Immature natural killer cell (primary cell): ENCODE measurements around the gene ACADS. TPM values are rescaled to one million over a fixed set of nuclear protein-coding genes. Genes with fewer than 3 reads are reported as not detected.

ENCODE experiments used
- DNase-seq, 3 donors: peaks; one replicate each; pipeline ENCODE4 v3.0.0; 2022; ENCODE audit warnings: mixed read lengths in 1 of 3
- H3K27ac Mint-ChIP-seq, 6 donors: one replicate each; pipeline ENCODE4 v1.8.0; 2020; ENCODE audit warnings: mixed read lengths in 6 of 6, mild to moderate bottlenecking in 5 of 6, inconsistent platforms in 4 of 6, moderate library complexity in 3 of 6
- H3K27me3 Mint-ChIP-seq, 3 donors: one replicate each; pipeline ENCODE4 v1.8.0; 2020 to 2021; ENCODE audit warnings: low read depth in 3 of 3, mild to moderate bottlenecking in 3 of 3, mixed read lengths in 3 of 3, moderate library complexity in 3 of 3, inconsistent platforms in 1 of 3
- H3K36me3 Mint-ChIP-seq, 3 donors: one replicate each; pipeline ENCODE4 v1.8.0; 2020; ENCODE audit warnings: mixed read lengths in 3 of 3, inconsistent platforms in 2 of 3, mild to moderate bottlenecking in 2 of 3
- H3K4me1 Mint-ChIP-seq, 2 donors: one replicate each; pipeline ENCODE4 v1.8.0; 2020; ENCODE audit warnings: inconsistent platforms in 2 of 2, mild to moderate bottlenecking in 2 of 2, mixed read lengths in 2 of 2, moderate library complexity in 1 of 2
- H3K4me3 Mint-ChIP-seq, 5 donors: one replicate each; pipeline ENCODE4 v1.8.0; 2020; ENCODE audit warnings: mild to moderate bottlenecking in 5 of 5, mixed read lengths in 5 of 5, inconsistent platforms in 3 of 5, moderate library complexity in 3 of 5
- H3K9me3 Mint-ChIP-seq, 6 donors: one replicate each; pipeline ENCODE4 v1.8.0; 2020; ENCODE audit warnings: mild to moderate bottlenecking in 6 of 6, mixed read lengths in 6 of 6, inconsistent platforms in 4 of 6, moderate library complexity in 3 of 6
- polyA plus RNA-seq, 3 donors: library from polyadenylated mRNA; unstranded; fragments of 300-500 nt; fragmentation: Illumina TruSeq; gene quantifications; one replicate each; pipeline ENCODE4 v1.2.3, GENCODE V29; 2021

Gene ACADS
- polyA plus RNA-seq, result 10 to 100 TPM; 27.1 to 48.3 (median 40.8) TPM

- Mint-ChIP-seq H3K36me3 (peaks cover 5 to 26% (median 18%) of the 10 kb centered on the region in 3 donors), H3K4me3 (peak within 1 kb of the TSS; percentile 87 to 92 (median 90)), H3K9me3 (no peaks in the 10 kb centered on the region), H3K4me1 (peaks cover 20 to 22% of the 10 kb centered on the region in 2 donors), H3K27ac (peak within 1 kb of the TSS; percentile 75 to 90 (median 84)), H3K27me3 (peaks cover 0 to 2% (median 0%) of the 10 kb centered on the region in 3 donors)
- peak; percentile 89 to 90 (median 90) for DNase-seq
Observed at GRCh38 chr12:120725659-120726509, at the start of gene ACADS. Gene ACADS, plus strand, starts transcription at chr12:120725826. Its CDS starts 60 bp downstream, at chr12:120725886.

DNA sequence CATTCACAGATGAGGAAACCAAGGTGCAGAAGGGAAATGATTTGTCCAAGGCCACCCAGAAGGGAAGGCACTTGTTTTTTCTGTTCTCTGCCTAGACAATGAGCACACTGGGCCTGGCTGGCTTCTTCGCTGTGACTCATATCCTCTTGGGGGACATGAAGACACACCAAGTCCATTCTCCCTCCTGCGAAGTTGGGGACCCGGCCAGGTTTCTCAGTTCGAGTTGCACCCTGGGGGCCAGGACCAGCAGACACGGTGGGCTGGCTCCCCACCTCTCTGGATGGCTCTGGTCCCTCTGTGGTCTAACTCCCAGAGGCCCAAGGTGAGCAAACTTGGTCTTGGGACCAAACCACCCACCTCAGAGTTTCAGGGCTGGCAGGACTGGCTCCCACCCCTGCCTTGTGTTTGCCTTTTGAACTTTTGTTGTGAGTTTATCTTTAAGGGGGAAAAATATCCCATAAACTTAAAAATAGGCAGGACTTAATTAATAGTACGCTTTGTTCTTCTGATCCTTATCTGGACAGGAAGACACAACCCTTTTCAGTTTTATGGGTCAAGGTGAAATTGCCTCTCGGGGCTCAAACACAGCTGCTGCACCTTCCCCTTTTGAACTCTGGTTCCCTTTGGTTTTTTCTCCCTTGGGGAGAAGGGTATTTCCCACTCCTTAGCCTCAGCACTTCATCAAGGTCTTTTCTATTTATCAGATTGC is 47.7 kb upstream of the ACADS start:
- H3K4me3 Mint-ChIP-seq, result no peak overlapping the region
- no peak for DNase-seq

GRCh38 chr12:120678572-120678971 is 47.1 kb upstream of the ACADS start:
- Mint-ChIP-seq H3K4me3 (no peak overlapping the region), H3K27me3 (peaks cover 2 to 6% (median 4%) of the 10 kb centered on the region in 3 donors), H3K27ac (no peak overlapping the region), H3K36me3 (no peaks in the 10 kb centered on the region), H3K4me1 (peaks cover 0 to 2% of the 10 kb centered on the region in 2 donors), H3K9me3 (no peaks in the 10 kb centered on the region)
- DNase-seq, result no peak

More for the DNA sequence above, 47.7 kb upstream of the ACADS start:
- Mint-ChIP-seq H3K36me3 (no peaks in the 10 kb centered on the region), H3K4me1 (peaks cover 0 to 2% of the 10 kb centered on the region in 2 donors), H3K27ac (no peak overlapping the region), H3K27me3 (peaks cover 2 to 6% (median 4%) of the 10 kb centered on the region in 3 donors), H3K9me3 (no peaks in the 10 kb centered on the region)

GRCh38 chr12:120680165-120680738 is 45.4 kb upstream of the ACADS start:
- peaks cover 0 to 8% (median 2%) of the 10 kb centered on the region in 3 donors for H3K27me3 Mint-ChIP-seq
- no peaks in the 10 kb centered on the region for H3K36me3 Mint-ChIP-seq
- no peak for DNase-seq
- no peak overlapping the region for H3K4me3 Mint-ChIP-seq
- H3K9me3 Mint-ChIP-seq, result no peaks in the 10 kb centered on the region
- peaks cover 0 to 2% of the 10 kb centered on the region in 2 donors for H3K4me1 Mint-ChIP-seq
- no peak overlapping the region for H3K27ac Mint-ChIP-seq

- Mint-ChIP-seq H3K9me3 (no peaks in the 10 kb centered on the region), H3K27me3 (peaks cover 8 to 13% (median 8%) of the 10 kb centered on the region in 3 donors), H3K27ac (no peak overlapping the region), H3K4me3 (peak overlapping the region in 2 of 5 donors; percentile 56 to 75), H3K36me3 (no peaks in the 10 kb centered on the region), H3K4me1 (peaks cover 20 to 21% of the 10 kb centered on the region in 2 donors)
- no peak for DNase-seq
Observed at GRCh38 chr12:120684523-120684932, 41.1 kb upstream of the ACADS start.

DNA sequence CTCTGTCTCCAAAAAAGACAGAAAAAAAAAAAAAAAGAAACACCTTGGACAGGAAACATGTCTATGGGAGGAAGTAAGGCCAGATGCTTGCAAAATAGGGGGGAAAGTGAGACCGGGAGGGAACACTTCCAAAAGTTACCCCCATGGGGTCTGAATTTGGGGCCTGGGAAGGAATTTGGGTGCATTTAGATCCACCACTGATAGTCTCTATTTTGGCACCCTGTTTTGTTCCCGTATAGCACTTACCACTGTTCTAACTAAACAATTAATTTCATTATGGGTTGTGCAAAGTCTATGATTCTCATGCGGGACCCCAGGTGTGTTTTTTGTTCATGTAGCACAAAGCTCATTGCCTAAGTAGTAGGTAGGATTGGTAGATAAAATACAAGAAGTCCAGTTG is 40.1 kb upstream of the ACADS start:
- peaks cover 22 to 31% of the 10 kb centered on the region in 2 donors for H3K4me1 Mint-ChIP-seq
- H3K4me3 Mint-ChIP-seq, result peak overlapping the region; percentile 36 to 95 (median 93)
- peak overlapping the region in 5 of 6 donors; percentile 53 to 97 (median 71) for H3K27ac Mint-ChIP-seq
- H3K36me3 Mint-ChIP-seq, result no peaks in the 10 kb centered on the region
- peaks cover 8 to 13% (median 8%) of the 10 kb centered on the region in 3 donors for H3K27me3 Mint-ChIP-seq
- no peak for DNase-seq
- H3K9me3 Mint-ChIP-seq, result no peaks in the 10 kb centered on the region

DNA sequence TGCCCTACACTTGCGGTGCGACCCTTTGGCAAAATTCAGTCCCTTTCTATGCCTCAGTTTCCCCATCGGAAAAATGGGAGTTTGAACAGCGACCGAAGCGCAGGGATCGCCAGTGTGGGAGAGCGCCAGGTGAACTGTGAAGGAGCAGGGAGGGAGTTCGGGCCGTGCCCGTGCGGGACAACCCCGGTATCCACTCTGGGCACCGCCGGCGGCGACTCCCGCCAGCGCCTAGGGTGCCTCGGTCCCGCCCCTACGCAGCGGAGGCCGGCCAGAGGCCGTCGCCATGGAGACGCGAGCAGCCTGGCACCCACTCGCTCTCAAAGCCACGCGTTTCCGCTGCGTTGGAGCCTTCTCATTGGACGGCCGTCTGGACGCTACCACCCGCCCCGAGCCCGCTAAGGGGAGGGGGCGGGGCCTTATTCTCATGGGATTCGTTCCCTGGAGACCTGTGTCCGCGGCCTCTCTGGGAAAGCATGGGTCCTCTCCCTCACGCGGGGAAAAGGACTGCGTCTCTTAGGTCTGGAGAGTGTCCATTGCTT is 39.4 kb upstream of the ACADS start:
- no peaks in the 10 kb centered on the region for H3K9me3 Mint-ChIP-seq
- peaks cover 25 to 38% of the 10 kb centered on the region in 2 donors for H3K4me1 Mint-ChIP-seq
- H3K36me3 Mint-ChIP-seq, result no peaks in the 10 kb centered on the region
- H3K27me3 Mint-ChIP-seq, result peaks cover 8 to 13% (median 8%) of the 10 kb centered on the region in 3 donors
- peak overlapping the region; percentile 89 to 97 (median 95) for H3K27ac Mint-ChIP-seq
- H3K4me3 Mint-ChIP-seq, result peak overlapping the region; percentile 92 to 95 (median 93)
- peak; percentile 98 to 99 (median 98) for DNase-seq

DNA sequence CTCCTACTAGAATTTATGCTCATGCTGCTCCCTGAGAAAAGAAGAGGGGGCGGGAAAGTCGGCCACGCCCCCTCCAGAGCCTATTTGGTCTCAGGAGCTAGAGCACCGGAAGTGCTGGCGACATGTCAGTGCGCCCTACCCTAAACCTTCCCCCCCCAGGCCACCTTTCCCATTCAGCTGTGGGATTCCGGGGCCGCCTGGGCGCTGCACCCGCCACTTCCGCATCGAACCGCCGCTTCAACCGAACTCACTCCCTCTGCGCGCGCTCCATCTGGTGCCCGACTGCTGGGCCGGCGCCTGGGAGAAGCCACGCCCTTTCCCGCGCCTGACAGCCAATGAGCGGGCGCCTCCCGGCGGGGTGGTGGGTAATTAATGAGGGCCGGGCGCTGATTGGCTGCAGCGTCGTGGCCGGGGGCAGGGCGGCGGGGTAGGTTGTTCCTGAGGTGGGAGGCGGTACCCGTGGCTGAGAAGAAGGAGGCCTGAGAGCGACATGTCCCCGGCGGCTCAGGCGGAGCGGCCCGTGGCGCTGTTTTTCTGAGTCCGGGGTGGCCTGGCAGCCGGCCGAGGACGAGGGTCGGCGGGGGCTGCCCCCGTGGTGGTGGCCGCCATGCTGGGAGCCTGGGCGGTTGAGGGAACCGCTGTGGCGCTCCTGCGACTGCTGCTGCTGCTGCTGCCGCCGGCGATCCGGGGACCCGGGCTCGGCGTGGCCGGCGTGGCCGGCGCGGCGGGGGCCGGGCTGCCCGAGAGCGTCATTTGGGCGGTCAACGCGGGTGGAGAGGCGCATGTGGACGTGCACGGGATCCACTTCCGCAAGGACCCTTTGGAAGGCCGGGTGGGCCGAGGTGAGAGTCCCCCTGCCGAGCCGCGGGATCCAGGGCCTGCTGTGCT is 38.7 kb upstream of the ACADS start, which contains the start of gene MLEC:
MLEC (plus strand) TSS at position 460 of the 888 bp plus-strand sequence; CDS start at position 608, 148 bp downstream.
- peaks cover 8 to 13% (median 8%) of the 10 kb centered on the region in 3 donors for H3K27me3 Mint-ChIP-seq
- peak; percentile 100 for DNase-seq
- H3K4me1 Mint-ChIP-seq, result peaks cover 30 to 45% of the 10 kb centered on the region in 2 donors
- H3K36me3 Mint-ChIP-seq, result no peaks in the 10 kb centered on the region
- H3K27ac Mint-ChIP-seq, result peak within 1 kb of the TSS; percentile 89 to 97 (median 95)
- no peaks in the 10 kb centered on the region for H3K9me3 Mint-ChIP-seq
- H3K4me3 Mint-ChIP-seq, result peak within 1 kb of the TSS; percentile 92 to 95 (median 93)

DNA sequence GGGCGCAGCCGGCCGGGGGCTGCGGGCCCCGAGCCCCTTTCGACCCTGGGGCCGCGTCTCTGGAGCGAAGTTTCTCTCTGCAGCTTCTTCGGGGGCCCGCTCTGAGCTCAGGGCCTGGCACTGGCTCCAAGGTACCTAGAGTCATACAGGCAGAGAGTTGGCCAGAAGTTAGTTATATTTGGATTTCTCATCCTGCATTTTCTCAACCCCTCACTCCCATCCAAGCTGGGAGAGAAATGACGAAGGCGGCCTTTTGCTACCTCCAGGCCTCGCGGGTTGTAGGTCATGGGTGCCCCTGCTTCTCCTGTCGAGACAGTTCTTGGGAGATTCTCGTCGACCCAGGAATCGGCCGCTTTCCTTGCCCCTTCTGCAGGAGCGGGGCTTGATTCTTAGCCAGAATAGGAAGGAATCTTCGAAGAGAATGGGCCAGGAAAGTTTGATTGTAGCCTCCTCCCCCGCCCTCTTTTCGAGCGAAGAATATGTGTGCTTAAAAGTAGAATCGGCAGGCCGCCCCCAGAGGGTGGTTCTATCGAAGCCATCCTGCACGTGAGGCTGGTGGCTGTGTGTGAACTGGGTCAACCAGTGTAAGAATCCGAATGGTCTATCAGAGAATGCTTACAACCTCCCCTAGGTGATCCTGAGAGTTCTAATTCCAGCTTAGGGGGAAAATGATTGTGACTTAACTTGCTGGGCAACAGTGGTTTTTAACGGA is 37.9 kb upstream of the ACADS start:
- H3K36me3 Mint-ChIP-seq, result no peaks in the 10 kb centered on the region
- DNase-seq, result peak in 2 of 3 donors; percentile 29 to 40

DNA sequence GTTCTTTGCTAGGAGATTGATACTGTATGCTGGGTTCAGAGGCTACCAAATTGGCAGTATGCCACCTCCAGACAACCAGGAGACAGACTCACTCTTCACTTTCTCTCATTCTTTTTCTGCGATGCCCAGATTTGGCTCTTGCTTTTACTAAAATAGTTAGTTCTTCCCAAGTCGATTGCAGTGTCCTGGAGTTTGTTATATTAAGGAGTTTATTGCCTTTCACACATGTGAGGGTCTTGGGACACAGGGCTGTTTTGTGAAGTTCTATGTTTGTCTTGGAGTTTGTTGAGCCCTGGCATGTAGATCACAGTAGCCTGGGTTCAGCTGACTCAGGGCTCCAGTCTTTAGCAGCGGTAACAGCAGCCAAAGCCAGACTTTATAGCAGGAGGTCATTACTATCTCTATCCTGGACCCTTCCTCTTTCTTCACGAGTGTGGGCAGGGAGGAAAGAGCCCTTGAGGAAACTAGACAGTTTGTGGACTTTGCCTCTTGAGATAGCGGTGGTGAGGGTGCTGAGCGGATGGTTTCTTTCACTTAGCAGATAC is 37.0 kb upstream of the ACADS start:
- peaks cover 45 to 61% of the 10 kb centered on the region in 2 donors for H3K4me1 Mint-ChIP-seq
- H3K27ac Mint-ChIP-seq, result peak overlapping the region; percentile 58 to 86 (median 82)
- H3K9me3 Mint-ChIP-seq, result no peaks in the 10 kb centered on the region
- peaks cover 8 to 9% (median 8%) of the 10 kb centered on the region in 3 donors for H3K27me3 Mint-ChIP-seq
- peak overlapping the region; percentile 85 to 92 (median 89) for H3K4me3 Mint-ChIP-seq
- DNase-seq, result no peak
- no peaks in the 10 kb centered on the region for H3K36me3 Mint-ChIP-seq

More for the DNA sequence above, 37.9 kb upstream of the ACADS start:
- H3K9me3 Mint-ChIP-seq, result no peaks in the 10 kb centered on the region
- peak overlapping the region; percentile 85 to 92 (median 89) for H3K4me3 Mint-ChIP-seq
- H3K27ac Mint-ChIP-seq, result peak overlapping the region; percentile 58 to 86 (median 84)
- peaks cover 38 to 53% of the 10 kb centered on the region in 2 donors for H3K4me1 Mint-ChIP-seq
- H3K27me3 Mint-ChIP-seq, result peaks cover 8 to 9% (median 8%) of the 10 kb centered on the region in 3 donors

- H3K36me3 Mint-ChIP-seq, result peaks cover under 1 to 7% (median 7%) of the 10 kb centered on the region in 3 donors
- peaks cover 8 to 9% (median 8%) of the 10 kb centered on the region in 3 donors for H3K27me3 Mint-ChIP-seq
- H3K4me1 Mint-ChIP-seq, result peaks cover 45 to 66% of the 10 kb centered on the region in 2 donors
- DNase-seq, result no peak
- H3K27ac Mint-ChIP-seq, result peak overlapping the region in 2 of 6 donors; percentile 7 to 83
- H3K4me3 Mint-ChIP-seq, result peak overlapping the region; percentile 33 to 92 (median 88)
- no peaks in the 10 kb centered on the region for H3K9me3 Mint-ChIP-seq
Observed at GRCh38 chr12:120689397-120690082, 36.1 kb upstream of the ACADS start.
